ENCODE results near the gene PHACTR2. TPM values are rescaled to one million over a fixed set of nuclear protein-coding genes. Genes with fewer than 3 reads are reported as not detected.
A peak's percentile ranks its signal among the peaks of the same experiment; 100 is the strongest.

PHACTR2 gene
- total RNA-seq, 6 experiments from 2014 or later = 66.7 to 92.7 (median 84.1) TPM

DNA sequence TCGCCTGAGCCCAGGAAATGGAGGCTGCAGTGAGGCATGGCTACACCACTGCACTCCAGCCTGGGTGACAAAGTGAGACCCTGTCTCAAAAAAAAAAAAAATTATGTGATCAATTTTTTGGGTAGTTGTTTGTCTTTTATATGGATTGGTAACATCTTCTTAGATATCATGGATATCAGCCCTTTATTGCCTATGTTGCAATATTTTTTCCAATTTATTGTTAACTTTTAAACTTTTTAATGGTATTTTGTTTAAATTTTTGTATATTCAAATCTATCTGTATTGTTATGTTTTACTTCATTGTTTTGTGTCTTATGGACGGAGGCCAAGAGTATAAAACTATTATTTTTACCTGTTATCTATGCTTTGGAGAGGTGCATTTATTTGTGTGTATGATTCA, 133.0 kb downstream of the PHACTR2 start:
- peaks cover 30% of the 10 kb centered on the region for H3K36me3 Mint-ChIP-seq (ENCODE audit: low read depth)
- no peak overlapping the region for H3K4me3 Mint-ChIP-seq
- peaks cover 20% of the 10 kb centered on the region for H3K4me1 Mint-ChIP-seq (ENCODE audit: low read depth)
- H3K27ac Mint-ChIP-seq = no peak overlapping the region
- TF ChIP-seq, protein P1, sequence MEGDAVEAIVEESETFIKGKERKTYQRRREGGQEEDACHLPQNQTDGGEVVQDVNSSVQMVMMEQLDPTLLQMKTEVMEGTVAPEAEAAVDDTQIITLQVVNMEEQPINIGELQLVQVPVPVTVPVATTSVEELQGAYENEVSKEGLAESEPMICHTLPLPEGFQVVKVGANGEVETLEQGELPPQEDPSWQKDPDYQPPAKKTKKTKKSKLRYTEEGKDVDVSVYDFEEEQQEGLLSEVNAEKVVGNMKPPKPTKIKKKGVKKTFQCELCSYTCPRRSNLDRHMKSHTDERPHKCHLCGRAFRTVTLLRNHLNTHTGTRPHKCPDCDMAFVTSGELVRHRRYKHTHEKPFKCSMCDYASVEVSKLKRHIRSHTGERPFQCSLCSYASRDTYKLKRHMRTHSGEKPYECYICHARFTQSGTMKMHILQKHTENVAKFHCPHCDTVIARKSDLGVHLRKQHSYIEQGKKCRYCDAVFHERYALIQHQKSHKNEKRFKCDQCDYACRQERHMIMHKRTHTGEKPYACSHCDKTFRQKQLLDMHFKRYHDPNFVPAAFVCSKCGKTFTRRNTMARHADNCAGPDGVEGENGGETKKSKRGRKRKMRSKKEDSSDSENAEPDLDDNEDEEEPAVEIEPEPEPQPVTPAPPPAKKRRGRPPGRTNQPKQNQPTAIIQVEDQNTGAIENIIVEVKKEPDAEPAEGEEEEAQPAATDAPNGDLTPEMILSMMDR (IDR thresholded peaks at IDR 0.05) = no peak
- H3K27me3 Mint-ChIP-seq (ENCODE audit: insufficient read depth) = no peaks in the 10 kb centered on the region
- no peak for DNase-seq
- H3K9me3 Mint-ChIP-seq = no peaks in the 10 kb centered on the region

DNA sequence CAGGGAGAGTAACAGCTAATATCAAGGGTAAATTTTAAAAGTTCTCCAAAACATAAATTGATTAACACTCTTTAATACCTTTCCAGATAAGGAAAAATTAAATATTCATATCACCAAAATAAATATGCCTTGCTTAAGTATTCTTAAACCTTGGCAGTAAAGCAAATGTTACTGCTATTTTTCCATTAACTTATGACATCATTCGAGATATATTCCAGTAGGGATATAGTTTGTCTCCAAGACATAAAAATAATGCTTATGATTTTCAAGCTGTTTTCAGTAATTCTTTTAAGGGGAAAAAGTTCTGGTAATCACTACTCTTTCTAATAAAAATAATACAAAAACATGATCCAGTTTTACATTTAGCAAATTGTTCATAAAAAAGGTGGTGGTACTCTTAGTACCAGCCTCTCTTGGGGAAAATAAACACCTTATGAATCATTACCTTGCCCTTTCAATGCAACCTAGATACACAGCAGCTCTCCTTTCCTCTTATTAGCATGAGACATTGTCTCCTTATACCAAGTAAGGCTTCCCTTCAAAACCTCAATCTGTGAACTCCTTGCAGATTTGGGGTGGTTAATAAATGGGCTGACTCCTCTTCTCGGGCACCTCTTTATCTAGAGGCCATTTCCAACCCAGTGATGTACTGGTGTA, 133.9 kb downstream of the PHACTR2 start:
- TF ChIP-seq, protein P1 (IDR thresholded peaks at IDR 0.05) = no peak
- Mint-ChIP-seq H3K27ac (no peak overlapping the region), H3K9me3 (no peaks in the 10 kb centered on the region), H3K4me3 (no peak overlapping the region), H3K36me3 (ENCODE audit: low read depth) (peaks cover 29% of the 10 kb centered on the region), H3K4me1 (ENCODE audit: low read depth) (peaks cover 11% of the 10 kb centered on the region), H3K27me3 (ENCODE audit: insufficient read depth) (no peaks in the 10 kb centered on the region)
- no peak for DNase-seq

DNA sequence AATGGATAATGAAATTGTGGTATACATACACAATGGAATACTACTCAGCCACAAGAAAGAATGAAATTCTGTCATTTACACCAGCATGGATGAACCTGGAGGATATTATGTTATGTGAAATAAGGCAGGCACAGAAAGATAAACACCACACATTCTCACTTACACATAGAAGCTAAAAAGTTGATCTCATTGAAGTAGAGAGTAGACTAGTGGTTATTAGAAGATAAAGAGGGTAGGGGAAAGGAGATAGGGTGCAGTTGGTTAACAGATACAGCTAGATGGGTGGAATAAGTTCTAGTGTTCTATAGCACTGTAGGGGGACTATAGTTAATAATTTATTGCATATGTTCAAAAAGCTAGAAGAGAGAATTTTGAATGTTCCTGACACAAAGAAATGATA, 139.9 kb downstream of the PHACTR2 start:
- no peak overlapping the region for H3K27ac Mint-ChIP-seq
- DNase-seq = no peak
- H3K4me3 Mint-ChIP-seq = no peak overlapping the region
- H3K9me3 Mint-ChIP-seq = no peaks in the 10 kb centered on the region
- TF ChIP-seq, protein P1 (IDR thresholded peaks at IDR 0.05) = no peak
- no peaks in the 10 kb centered on the region for H3K27me3 Mint-ChIP-seq (ENCODE audit: insufficient read depth)
- peaks cover 5% of the 10 kb centered on the region for H3K4me1 Mint-ChIP-seq (ENCODE audit: low read depth)
- H3K36me3 Mint-ChIP-seq (ENCODE audit: low read depth) = peaks cover 4% of the 10 kb centered on the region; the same call in 1 of the 2 replicates

DNA sequence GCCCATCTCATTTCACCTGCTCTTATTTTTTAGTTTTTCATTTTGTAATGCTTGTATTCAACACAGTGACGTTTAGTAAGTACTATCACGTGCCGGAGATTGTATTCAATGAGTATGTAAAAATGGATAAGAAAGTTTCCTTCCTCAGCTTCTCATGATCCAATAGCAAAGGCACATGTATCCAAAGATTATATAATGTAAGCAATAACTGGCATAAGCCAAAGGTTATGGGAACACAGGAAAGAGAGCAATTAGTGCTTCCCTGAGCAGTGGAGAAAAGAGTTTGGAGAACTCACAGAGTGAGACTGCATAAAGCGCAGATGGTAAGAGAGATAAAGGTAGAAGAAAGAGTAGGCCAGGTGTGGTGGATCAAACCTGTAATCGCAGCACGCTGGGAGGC, 143.6 kb downstream of the PHACTR2 start:
- Mint-ChIP-seq H3K4me1 (ENCODE audit: low read depth) (peaks cover 24% of the 10 kb centered on the region), H3K27ac (no peak overlapping the region), H3K4me3 (no peak overlapping the region), H3K9me3 (no peaks in the 10 kb centered on the region), H3K27me3 (ENCODE audit: insufficient read depth) (peaks cover 2% of the 10 kb centered on the region; the same call in 1 of the 2 replicates), H3K36me3 (ENCODE audit: low read depth) (peaks cover 9% of the 10 kb centered on the region)
- no peak for DNase-seq
- TF ChIP-seq, protein P1 (IDR thresholded peaks at IDR 0.05) = no peak

DNA sequence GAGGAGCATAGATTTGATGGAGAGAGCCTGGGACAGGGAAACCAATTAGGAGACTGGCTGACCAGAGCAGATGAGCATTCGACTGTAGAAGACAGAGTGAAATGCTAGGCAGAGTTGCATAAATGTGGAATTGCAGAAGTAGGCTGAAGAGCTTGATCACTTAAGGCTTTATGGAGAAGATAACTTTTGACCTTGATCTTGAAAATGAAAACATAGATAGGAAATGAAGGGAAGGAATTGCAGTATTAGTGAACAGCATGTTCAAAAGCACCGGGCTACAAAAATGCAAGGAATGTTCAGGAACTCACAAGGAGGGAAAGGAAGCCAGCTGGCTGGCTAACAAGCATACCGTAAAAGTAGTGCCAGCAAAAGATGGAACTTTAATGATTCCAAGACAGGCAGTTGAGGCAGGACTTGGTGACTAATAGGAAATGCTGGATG, 144.8 kb downstream of the PHACTR2 start:
- Mint-ChIP-seq H3K4me3 (no peak overlapping the region), H3K27me3 (ENCODE audit: insufficient read depth) (peaks cover 2% of the 10 kb centered on the region; the same call in 1 of the 2 replicates), H3K4me1 (ENCODE audit: low read depth) (peaks cover 24% of the 10 kb centered on the region), H3K27ac (peak overlapping the region; percentile 29), H3K9me3 (no peaks in the 10 kb centered on the region), H3K36me3 (ENCODE audit: low read depth) (peaks cover 9% of the 10 kb centered on the region)
- TF ChIP-seq, protein P1 (IDR thresholded peaks at IDR 0.05) = no peak
- peak; percentile 16 for DNase-seq
